Testis (tissue), 3 donors: ENCODE results near the gene MRPS2. TPM values are rescaled to one million over a fixed set of nuclear protein-coding genes. Genes with fewer than 3 reads are reported as not detected.
"Not testable (repeated sequence)": the region's sequence is repeated elsewhere in the genome, so short reads cannot be mapped to it uniquely, and the experiment has no call there.

Experiments
- DNase-seq: peaks from one replicate; pipeline ENCODE4 v3.0.0-alpha.2; 2019
- H3K27ac ChIP-seq, 2 donors: fragments of 200-600 bp; sonication (generic); one replicate each; pipeline ENCODE4 v1.5.1; 2019
- H3K27me3 ChIP-seq: fragments of 200-600 bp; sonication (generic); one replicate; pipeline ENCODE4 v1.5.1; 2019
- H3K36me3 ChIP-seq: fragments of 200-600 bp; sonication (generic); one replicate; pipeline ENCODE4 v1.5.1; 2017; ENCODE audit warnings: low read depth; ENCODE audit errors: missing control alignments
- H3K4me1 ChIP-seq: fragments of 200-600 bp; sonication (generic); one replicate; pipeline ENCODE4 v1.5.1; 2019
- H3K4me3 ChIP-seq, 2 donors: fragments of 200-600 bp; sonication (generic); one replicate each; pipeline ENCODE4 v1.5.1; 2017 to 2019
- H3K9me3 ChIP-seq: fragments of 200-600 bp; sonication (generic); one replicate; pipeline ENCODE4 v1.5.1; 2017
- CTCF ChIP-seq, 3 experiments: fragments of 450-650 bp in 2 of 3; fragments of 200-600 bp in 1 of 3; sonication (generic) in 1 of 3; IDR thresholded peaks; one replicate each; pipeline ENCODE4 v1.5.1; 2016 to 2019; ENCODE audit warnings: antibody characterized with exemption in 3 of 3, mild to moderate bottlenecking in 2 of 3, moderate library complexity in 1 of 3
- POLR2A ChIP-seq: fragments of 450-650 bp; IDR thresholded peaks from one replicate; pipeline ENCODE4 v1.6.1; 2017; ENCODE audit warnings: antibody characterized with exemption, mild to moderate bottlenecking, moderate library complexity
- WGBS, 2 donors: methylation state at CpG; one replicate each; pipeline ENCODE4 v1.1.5; 2018; 5-methylcytosine and 5-hydroxymethylcytosine counted together
- intact Hi-C: fragments of 100-400 bp; cut with DNase I; formaldehyde crosslinking; loops from one replicate; pipeline ENCODE4 v1.15.1; 2023; ENCODE audit warnings: low total_unique reads
- polyA plus RNA-seq: library from polyadenylated mRNA; stranded (reverse); fragments of 350-450 nt; fragmentation: Illumina TruSeq; extraction: RNeasy Lipid Tissue Mini Kit (QIAGEN cat#74804); gene quantifications from one replicate; pipeline ENCODE4 v1.2.3, GENCODE V29; 2014; ENCODE audit warnings: low read depth, low replicate concordance; ENCODE audit not compliant: insufficient read depth
- total RNA-seq, 2 donors: library from RNA; depleted of rRNA; stranded (reverse); fragments of >200 nt; gene quantifications; one replicate each; pipeline ENCODE4 v1.2.3, GENCODE V29; 2016

The MRPS2 gene
- total and polyA plus RNA-seq, 3 donors from 2014 or later, result 34.7 to 40.4 (median 35.9) TPM

- Histone ChIP-seq H3K4me1 (no peaks in the 10 kb centered on the region), H3K27me3 (no peaks in the 10 kb centered on the region), H3K4me3 (no peak overlapping the region), H3K9me3 (no peaks in the 10 kb centered on the region), H3K27ac (no peak overlapping the region), H3K36me3 (no peaks in the 10 kb centered on the region)
- no peak for DNase-seq
- intact Hi-C loops, result no loop called here
- no peak for TF ChIP-seq POLR2A
- TF ChIP-seq CTCF (IDR thresholded peaks at IDR 0.05), result no peak
- 84 to 85% methylated on average over 10 of the region's 10 CpGs for WGBS, 2 donors
These were observed 11.7 kb downstream of the MRPS2 start for GRCh38 chr9:135512241-135512603.

- Histone ChIP-seq H3K36me3 (no peaks in the 10 kb centered on the region), H3K4me1 (no peaks in the 10 kb centered on the region), H3K4me3 (no peak overlapping the region), H3K27ac (no peak overlapping the region), H3K9me3 (no peaks in the 10 kb centered on the region), H3K27me3 (no peaks in the 10 kb centered on the region)
- 63 to 78% methylated on average over 7 of the region's 7 CpGs for WGBS, 2 donors
- intact Hi-C loops, result no loop called here
- TF ChIP-seq POLR2A (no peak), CTCF (IDR thresholded peaks at IDR 0.05) (no peak)
- no peak for DNase-seq
These were observed 12.4 kb downstream of the MRPS2 start for GRCh38 chr9:135512904-135513303.

- Histone ChIP-seq H3K4me1 (no peaks in the 10 kb centered on the region), H3K9me3 (no peaks in the 10 kb centered on the region), H3K4me3 (no peak overlapping the region), H3K36me3 (no peaks in the 10 kb centered on the region), H3K27me3 (no peaks in the 10 kb centered on the region), H3K27ac (no peak overlapping the region)
- 81 to 88% methylated on average over 15 to 19 of the region's 19 CpGs for WGBS, 2 donors
- no peak for DNase-seq
- intact Hi-C loops, result no loop called here
- TF ChIP-seq POLR2A (no peak), CTCF (IDR thresholded peaks at IDR 0.05) (no peak)
These were observed 12.9 kb downstream of the MRPS2 start for GRCh38 chr9:135513351-135513846.

- intact Hi-C loops, H3K9me3 ChIP-seq, H3K27me3 ChIP-seq, H3K4me1 ChIP-seq, H3K36me3 ChIP-seq, H3K27ac ChIP-seq, H3K4me3 ChIP-seq, DNase-seq: not testable (repeated sequence)
- 92 to 95% methylated on average over 4 to 9 of the region's 9 CpGs for WGBS, 2 donors
These were observed 13.4 kb downstream of the MRPS2 start for GRCh38 chr9:135513906-135514305.

- DNase-seq, result no peak
- TF ChIP-seq CTCF (IDR thresholded peaks at IDR 0.05), result no peak
- no peak for TF ChIP-seq POLR2A
- Histone ChIP-seq H3K27me3 (no peaks in the 10 kb centered on the region), H3K4me3 (no peak overlapping the region), H3K27ac (no peak overlapping the region), H3K4me1 (no peaks in the 10 kb centered on the region), H3K9me3 (no peaks in the 10 kb centered on the region), H3K36me3 (no peaks in the 10 kb centered on the region)
- WGBS, 2 donors, result 77 to 81% methylated on average over 9 to 14 of the region's 17 CpGs
- intact Hi-C loops, result no loop called here
These were observed 14.0 kb downstream of the MRPS2 start for GRCh38 chr9:135514342-135515082.
